Right lung (tissue), 10 donors: Measurements from ENCODE around the gene CADM4. TPM values are rescaled to one million over a fixed set of nuclear protein-coding genes. Genes with fewer than 3 reads are reported as not detected.
A peak's percentile ranks its signal among the peaks of the same experiment; 100 is the strongest.
"Not testable (repeated sequence)": the region's sequence is repeated elsewhere in the genome, so short reads cannot be mapped to it uniquely, and the experiment has no call there.

Experiments
- DNase-seq, 2 donors: peaks; one replicate each; pipeline ENCODE4 v3.0.0-alpha.2; 2013
- long read RNA-seq, 8 donors: transcript quantifications; one replicate each; lab custom pipeline, GENCODE V29; 2026
- polyA plus RNA-seq, 5 donors: library from polyadenylated mRNA; unstranded; fragments of 120-200 nt; gene quantifications; one replicate each; pipeline versions ENCODE4 v1.2.1 to v1.2.3, GENCODE V29; 2013; ENCODE audit warnings: inconsistent platforms in 1 of 5, low replicate concordance in 1 of 5; ENCODE audit not compliant: insufficient read length in 5 of 5, insufficient read depth in 1 of 5

CADM4 gene
- polyA plus RNA-seq: 10 to 100 TPM; 17.5 to 25.8 (median 19.2) TPM
- long read RNA-seq, donor 1, transcript CADM4-201 (9 exons, 2,178 nt): major isoform, 13 of 21 reads
- long read RNA-seq, donor 1, partial matches to known transcripts: 8 of 21 reads
- long read RNA-seq, donor 1, other reads (novel, unspliced or antisense): 0 of 21 reads
- long read RNA-seq, donor 2, partial matches to known transcripts: 0 of 3 reads
- long read RNA-seq, donor 2, other reads (novel, unspliced or antisense): 0 of 3 reads
- long read RNA-seq, donor 3, transcript CADM4-201 (9 exons, 2,178 nt): major isoform, 5 of 5 reads
- long read RNA-seq, donor 3, partial matches to known transcripts: 0 of 5 reads
- long read RNA-seq, donor 3, other reads (novel, unspliced or antisense): 0 of 5 reads
- long read RNA-seq, donor 4, partial matches to known transcripts: 0 of 4 reads
- long read RNA-seq, donor 4, other reads (novel, unspliced or antisense): 0 of 4 reads
- long read RNA-seq, donor 5, partial matches to known transcripts: 0 of 4 reads
- long read RNA-seq, donor 5, other reads (novel, unspliced or antisense): 0 of 4 reads
- long read RNA-seq, donor 6, transcript CADM4-201 (9 exons, 2,178 nt): major isoform, 6 of 6 reads
- long read RNA-seq, donor 6, partial matches to known transcripts: 0 of 6 reads
- long read RNA-seq, donor 6, other reads (novel, unspliced or antisense): 0 of 6 reads
- long read RNA-seq, donor 7, transcript CADM4-201 (9 exons, 2,178 nt): major isoform, 5 of 5 reads
- long read RNA-seq, donor 7, partial matches to known transcripts: 0 of 5 reads
- long read RNA-seq, donor 7, other reads (novel, unspliced or antisense): 0 of 5 reads
- long read RNA-seq, donor 8, partial matches to known transcripts: 0 of 4 reads
- long read RNA-seq, donor 8, other reads (novel, unspliced or antisense): 0 of 4 reads

- DNase-seq: no peak
Observed at GRCh38 chr19:43639519-43640423, at the start of gene CADM4. TSS of gene CADM4 (minus strand) at chr19:43639850. CDS start at chr19:43639790, 60 bp downstream.

- DNase-seq: no peak
Observed at GRCh38 chr19:43688059-43688701, 48.5 kb upstream of the CADM4 start.

GRCh38 chr19:43687660-43687997, 48.0 kb upstream of the CADM4 start:
- DNase-seq: no peak

DNA sequence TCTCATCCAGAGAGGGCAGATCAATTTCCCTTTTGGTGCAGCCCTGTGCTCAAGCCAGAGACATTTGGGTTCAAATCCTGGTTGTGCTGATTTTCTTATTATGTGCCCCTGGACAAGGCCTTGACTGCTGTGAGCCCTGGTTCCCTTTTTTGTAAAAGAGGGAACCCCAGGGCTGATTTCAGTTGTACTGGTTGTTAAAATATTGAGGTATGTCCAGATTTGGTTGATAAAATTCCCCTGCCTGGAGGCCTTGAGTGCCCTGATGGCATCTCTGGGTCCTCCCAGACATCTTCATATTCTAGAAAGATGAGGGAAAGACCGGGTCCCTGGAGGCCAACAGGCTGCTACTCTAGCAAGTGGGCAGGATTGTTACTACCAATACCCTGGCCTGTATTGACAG, 44.7 kb upstream of the CADM4 start:
- DNase-seq: no peak

DNA sequence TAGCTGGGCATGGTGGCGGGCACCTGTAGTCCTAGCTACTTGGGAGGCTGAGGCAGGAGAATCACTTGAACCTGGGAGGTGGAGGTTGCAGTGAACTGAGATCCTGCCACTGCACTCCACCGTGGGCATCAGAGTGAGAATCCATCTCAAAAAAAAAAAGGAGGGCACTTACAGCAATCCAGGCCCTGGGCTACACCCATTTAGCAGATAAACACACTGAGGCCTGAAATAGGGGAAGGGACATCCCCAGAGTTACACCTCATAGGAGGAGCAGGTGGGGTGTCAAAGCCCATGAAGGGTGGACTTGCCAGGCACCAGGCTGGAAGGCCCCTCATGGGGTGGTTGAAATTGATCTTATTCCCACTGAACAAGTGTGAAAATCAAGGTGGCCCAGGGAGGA, 44.3 kb upstream of the CADM4 start:
- DNase-seq: no peak

GRCh38 chr19:43682824-43683661, 43.4 kb upstream of the CADM4 start:
- no peak for DNase-seq

DNA sequence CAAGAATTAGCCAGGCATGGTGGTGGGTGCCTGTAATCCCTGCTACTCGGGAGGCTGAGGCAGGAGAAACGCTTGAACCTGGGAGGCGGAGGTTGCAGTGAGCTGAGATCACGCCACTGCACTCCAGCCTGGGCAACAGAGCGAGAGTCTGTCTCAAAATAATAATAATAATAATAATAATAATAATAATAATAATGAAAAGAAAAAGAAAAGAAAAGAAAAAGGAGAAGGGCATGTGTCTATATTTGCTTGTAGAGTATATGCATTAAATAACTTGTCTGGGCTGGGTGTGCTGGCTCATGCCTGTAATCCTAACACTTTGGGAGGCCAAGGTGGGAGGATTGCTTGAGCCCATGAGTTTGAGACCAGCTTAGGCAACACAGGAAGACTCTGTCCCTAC, 42.6 kb upstream of the CADM4 start:
- DNase-seq: not testable (repeated sequence)

DNA sequence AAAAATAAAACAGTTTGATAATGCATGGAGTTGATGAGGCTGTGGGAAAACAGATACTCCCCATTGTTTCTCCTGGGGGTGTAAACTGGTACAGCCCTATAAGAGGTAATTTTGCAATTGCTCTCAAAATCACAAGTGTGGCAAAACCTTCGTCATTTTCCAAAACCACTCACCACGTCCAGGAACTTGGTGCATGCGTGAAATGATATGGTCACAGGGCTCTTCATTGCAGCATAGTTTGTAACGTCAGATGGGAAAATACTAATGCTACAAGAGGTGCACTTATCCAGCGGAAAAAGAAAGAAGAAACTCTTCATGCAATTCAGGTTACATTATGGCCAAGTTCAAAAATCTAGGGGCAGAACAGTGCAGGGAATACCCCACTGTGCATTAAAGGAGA, 42.2 kb upstream of the CADM4 start:
- no peak for DNase-seq

DNA sequence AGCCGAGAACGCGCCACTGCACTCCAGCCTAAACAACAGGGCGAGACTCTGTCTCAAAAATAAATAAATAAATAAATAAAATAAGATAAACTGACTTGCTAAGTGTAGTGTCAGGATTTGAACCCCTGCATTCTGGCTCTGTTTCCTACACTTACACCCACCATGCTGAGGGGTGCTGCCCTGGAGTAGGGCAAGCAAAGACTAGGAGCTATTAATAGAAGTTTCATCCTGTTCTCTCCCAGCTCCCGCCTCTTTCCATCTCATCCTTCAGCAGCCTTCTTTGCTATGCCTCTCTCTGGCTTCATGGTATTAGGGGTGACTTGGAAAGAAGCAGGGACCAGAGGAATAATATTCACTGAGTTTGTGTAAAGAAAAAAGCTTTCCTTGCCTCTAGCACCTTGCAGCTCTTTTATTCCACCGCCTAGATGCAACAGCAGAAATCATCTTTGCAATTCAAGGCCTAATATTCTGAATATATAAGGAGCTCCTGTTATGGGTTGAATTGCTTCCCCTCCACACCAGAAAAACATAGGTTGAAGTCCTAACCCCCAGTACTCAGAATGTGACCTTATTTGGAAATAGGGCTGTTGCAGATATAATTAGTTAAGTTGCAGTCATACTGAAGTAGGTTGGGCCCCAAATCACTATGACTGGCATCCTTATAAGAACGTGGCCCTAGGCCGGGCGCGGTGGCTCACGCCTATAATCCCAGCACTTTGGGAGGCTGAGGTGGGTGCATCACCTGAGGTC, 39.0 kb upstream of the CADM4 start:
- DNase-seq: no peak

GRCh38 chr19:43675906-43676305, 36.3 kb upstream of the CADM4 start:
- DNase-seq: no peak

GRCh38 chr19:43675269-43675879, 35.7 kb upstream of the CADM4 start:
- DNase-seq: no peak

DNA sequence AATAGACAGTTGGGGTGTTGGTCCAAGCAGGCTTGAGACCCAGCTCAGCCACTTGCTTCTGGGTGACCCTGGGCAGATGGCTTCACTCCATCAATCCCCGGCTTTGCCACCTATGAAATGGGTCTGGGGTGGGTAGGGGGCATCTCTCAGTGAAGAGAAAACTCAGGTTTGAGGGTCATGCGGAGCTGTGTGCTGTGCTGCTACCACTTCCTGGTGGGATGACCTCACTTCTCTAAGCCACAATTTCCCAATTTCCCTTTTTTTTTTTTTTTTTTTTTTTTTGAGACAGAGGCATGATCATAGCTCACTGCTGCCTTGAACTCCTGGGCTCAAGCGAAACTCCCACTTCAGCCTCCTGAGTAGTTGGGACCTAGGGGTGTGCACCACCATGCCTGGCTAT, 34.9 kb upstream of the CADM4 start:
- no peak for DNase-seq

- no peak for DNase-seq
Observed at GRCh38 chr19:43674183-43674582, 34.5 kb upstream of the CADM4 start.

DNA sequence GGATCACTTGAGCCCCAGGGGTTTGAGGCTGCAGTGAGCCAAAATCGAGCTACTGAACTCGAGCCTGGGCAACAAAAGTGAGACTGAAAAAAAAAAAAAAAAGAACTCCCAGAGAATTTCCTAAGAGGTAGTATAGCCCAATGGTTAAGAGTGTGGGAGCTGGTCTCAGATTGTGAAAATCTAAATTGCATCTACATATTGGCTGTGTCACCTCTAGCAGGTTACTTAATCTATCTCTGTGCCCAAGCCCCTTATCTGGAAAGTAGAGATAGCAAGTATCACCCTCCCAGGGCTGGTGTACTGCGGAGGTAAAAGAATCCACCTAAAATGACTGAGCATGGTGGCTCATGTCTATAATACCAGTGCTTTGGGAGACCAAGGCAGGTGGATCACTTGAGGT, 34.0 kb upstream of the CADM4 start:
- DNase-seq: no peak

DNA sequence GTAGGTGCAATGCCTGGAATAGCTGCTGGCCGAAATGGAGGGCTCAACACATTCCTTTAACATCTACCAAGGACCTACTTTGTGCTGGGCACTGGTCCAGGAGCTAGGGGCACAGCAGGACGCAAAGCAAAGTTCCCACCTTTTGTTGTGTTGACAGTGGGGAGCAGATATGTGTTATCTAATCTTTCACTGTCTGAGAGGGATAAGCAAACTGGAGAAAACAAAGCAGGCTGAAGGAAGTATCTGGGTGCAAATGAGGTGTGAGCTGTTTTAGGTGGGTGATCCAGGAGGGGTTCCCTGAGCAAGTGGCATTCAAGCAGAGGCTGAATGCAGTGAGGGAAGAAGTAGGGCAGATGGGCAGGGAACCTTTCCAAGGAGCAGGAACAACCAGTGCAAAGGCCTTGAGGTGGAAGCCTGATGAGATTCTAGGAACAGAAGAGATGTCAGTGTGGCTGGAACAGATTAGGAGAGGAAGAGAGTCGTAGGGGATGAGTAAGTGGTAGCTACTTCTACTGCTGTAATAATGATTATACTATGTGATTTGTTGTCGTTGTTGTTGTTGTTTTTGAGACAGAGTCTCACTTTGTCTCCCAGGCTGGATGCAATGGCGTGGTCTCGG, 32.5 kb upstream of the CADM4 start:
- no peak for DNase-seq

DNA sequence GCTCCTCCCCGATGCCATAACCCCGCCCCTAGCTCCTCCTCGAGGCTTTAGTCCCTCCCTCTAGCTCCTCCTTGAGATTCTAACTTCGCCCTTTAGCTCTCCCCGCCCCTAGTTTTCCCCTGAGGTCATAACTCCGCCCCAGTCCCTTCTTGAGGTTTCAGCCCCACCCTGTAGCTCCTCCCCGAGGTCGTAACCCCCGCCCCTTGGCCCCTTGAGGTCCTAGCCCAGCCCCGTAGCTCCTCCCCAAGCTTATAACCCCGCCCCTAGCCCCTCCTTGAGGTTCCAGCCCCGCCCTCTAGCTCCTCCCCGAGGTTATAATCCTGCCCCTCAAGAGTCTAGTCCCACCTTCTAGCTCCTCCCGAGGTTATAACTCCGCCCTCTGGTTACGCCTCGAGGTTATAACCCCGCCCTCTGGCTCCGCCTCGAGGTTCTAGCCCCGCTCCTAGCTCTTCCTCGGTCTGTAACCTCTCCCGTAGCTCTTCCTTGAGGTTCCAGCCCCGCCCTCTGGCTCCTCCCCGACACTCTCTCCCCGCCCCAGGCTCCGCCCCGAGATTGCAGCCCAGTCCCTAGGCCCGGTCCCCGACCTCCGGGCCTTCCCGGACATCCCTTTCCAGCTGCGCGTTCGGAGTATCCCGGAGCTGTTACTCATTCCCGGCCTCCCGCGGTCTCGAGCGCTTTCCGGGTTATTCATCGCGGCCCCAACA, 28.9 kb upstream of the CADM4 start:
- DNase-seq: peak; percentile 96 to 97

- no peak for DNase-seq
Observed at GRCh38 chr19:43667876-43668405, 28.3 kb upstream of the CADM4 start.
